A673 (cell line): ENCODE results near the gene CCDC83. TPM values are rescaled to one million over a fixed set of nuclear protein-coding genes. Genes with fewer than 3 reads are reported as not detected.

Experiments used
- BruUV-seq: library from RNA; stranded (reverse); fragments of 400-500 nt; replicated peaks from 2 replicates; lab custom pipeline; 2021; lab: Mats Ljungman, UMichigan
- CTCF ChIA-PET: fragments of 300-600 bp; sonication (Branson Sonifier 250); formaldehyde crosslinking; loops from one replicate; lab custom pipeline; 2022; ENCODE audit warnings: antibody characterized with exemption; lab: Charles Lee
- POLR2A ChIA-PET: fragments of 300-600 bp; sonication (Branson Sonifier 250); formaldehyde crosslinking; loops from one replicate; lab custom pipeline; 2022; ENCODE audit warnings: antibody characterized with exemption; ENCODE audit not compliant: low non-redundant PET; lab: Charles Lee
- DNase-seq: peaks from one replicate; pipeline ENCODE4 v3.0.0-alpha.2; 2015; ENCODE audit warnings: low spot score
- H3K27ac ChIP-seq: fragments of 200-600 bp; sonication (generic); 2 replicates; pipeline ENCODE4 v1.5.1; 2016; ENCODE audit warnings: mixed run types, low read depth, mild to moderate bottlenecking, mixed read lengths, antibody characterized with exemption, low read length; ENCODE audit not compliant: poor library complexity, severe bottlenecking
- H3K27me3 ChIP-seq: fragments of 200-600 bp; sonication (generic); replicated peaks from 2 replicates; pipeline ENCODE4 v1.6.1; 2017; ENCODE audit warnings: mixed run types, low read depth, mild to moderate bottlenecking, mixed read lengths, antibody characterized with exemption, low read length; ENCODE audit not compliant: insufficient read depth, poor library complexity
- H3K36me3 ChIP-seq: fragments of 200-600 bp; sonication (generic); 2 replicates; pipeline ENCODE4 v1.6.1; 2016; ENCODE audit warnings: mixed run types, mild to moderate bottlenecking, mixed read lengths, antibody characterized with exemption, low read length; ENCODE audit not compliant: insufficient read depth, poor library complexity, severe bottlenecking
- H3K4me1 ChIP-seq: fragments of 200-600 bp; sonication (generic); 2 replicates; pipeline ENCODE4 v1.6.1; 2017; ENCODE audit warnings: mixed run types, mild to moderate bottlenecking, mixed read lengths, antibody characterized with exemption, low read length; ENCODE audit not compliant: insufficient read depth, poor library complexity, severe bottlenecking
- H3K4me3 ChIP-seq: fragments of 200-600 bp; sonication (generic); 2 replicates; pipeline ENCODE4 v1.5.1; 2016; ENCODE audit warnings: low read depth, mixed run types, mild to moderate bottlenecking, mixed read lengths, low read length; ENCODE audit not compliant: poor library complexity, severe bottlenecking
- H3K9me3 ChIP-seq: fragments of 200-600 bp; sonication (generic); 2 replicates; pipeline ENCODE4 v1.6.1; 2016; ENCODE audit warnings: mixed run types, low read depth, mild to moderate bottlenecking, mixed read lengths, antibody characterized with exemption, low read length; ENCODE audit not compliant: poor library complexity, severe bottlenecking
- CTCF ChIP-seq: fragments of 300-800, 200-600 bp; sonication (generic); conservative IDR thresholded peaks from 2 replicates; pipeline ENCODE4 v1.5.1; 2017; ENCODE audit warnings: low read depth, mild to moderate bottlenecking, antibody characterized with exemption, low read length, moderate library complexity, mixed read lengths
- EZH2 ChIP-seq: fragments of 200-600 bp; sonication (generic); IDR thresholded peaks from 2 replicates; pipeline ENCODE4 v1.6.1; 2017; ENCODE audit warnings: borderline replicate concordance, low read depth, mild to moderate bottlenecking, mixed read lengths, antibody characterized with exemption, low read length; ENCODE audit not compliant: poor library complexity, severe bottlenecking
- intact Hi-C: fragments of 100-400 bp; cut with micrococcal nuclease; formaldehyde crosslinking; loops from one replicate; pipeline ENCODE4 v1.10.0; 2022; ENCODE audit not compliant: unreplicated experiment
- total RNA-seq: library from RNA; stranded (reverse); gene quantifications from 2 replicates; pipeline ENCODE4 v1.2.3, GENCODE V29; 2021

Gene CCDC83
- total RNA-seq, 1 experiment from 2014 or later, result not detected

DNA sequence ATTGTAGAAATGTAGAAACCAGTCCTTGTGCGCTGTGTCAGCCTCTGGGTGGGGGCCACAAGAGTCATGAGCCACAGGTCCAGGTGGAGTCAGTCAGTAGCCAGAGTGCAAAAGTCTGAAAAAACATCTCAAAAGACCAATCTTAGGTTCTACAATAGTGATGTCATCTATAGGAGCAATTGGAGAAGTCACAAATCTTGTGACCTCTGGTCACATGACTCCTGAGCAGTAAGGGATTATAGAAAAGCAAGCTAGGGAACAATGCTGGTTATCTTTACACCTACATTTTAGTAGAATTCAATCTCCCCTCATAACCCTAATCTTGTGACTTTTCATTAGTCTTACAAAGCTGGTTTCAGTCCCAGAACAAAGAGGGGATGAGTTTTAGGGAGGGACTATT is 82.7 kb downstream of the CCDC83 start:
- Histone ChIP-seq H3K4me1 (no peaks in the 10 kb centered on the region), H3K4me3 (no peak overlapping the region), H3K27ac (no peak overlapping the region), H3K27me3 (no peaks in the 10 kb centered on the region), H3K9me3 (no peaks in the 10 kb centered on the region), H3K36me3 (no peaks in the 10 kb centered on the region)
- ChIA-PET CTCF (no interaction called here), POLR2A (no interaction called here)
- intact Hi-C loops, result no loop called here
- DNase-seq, result no peak
- BruUV-seq, result no TSS peak
- TF ChIP-seq CTCF (no peak), EZH2 (no peak)

GRCh38 chr11:85939099-85940015 is 84.2 kb downstream of the CCDC83 start:
- intact Hi-C loops, result loop anchor here (2.0 kb wide), 2 partner anchors 257 to 879 kb away; no protein-coding TSS in a partner anchor
- DNase-seq, result no peak
- Histone ChIP-seq H3K36me3 (no peaks in the 10 kb centered on the region), H3K9me3 (no peaks in the 10 kb centered on the region), H3K4me3 (no peak overlapping the region), H3K4me1 (no peaks in the 10 kb centered on the region), H3K27ac (no peak overlapping the region), H3K27me3 (no peaks in the 10 kb centered on the region)
- TF ChIP-seq EZH2, result no peak
- no peak for TF ChIP-seq CTCF
- no TSS peak for BruUV-seq
- ChIA-PET POLR2A (interaction anchor here (0.6 kb wide), 1 partner anchor 40 kb away, joined by 5 read pairs; no protein-coding TSS in a partner anchor), CTCF (interaction anchor here (0.6 to 1.0 kb wide), 3 partner anchors 151 to 351 kb away, joined by 3 to 5 read pairs (median 4); no protein-coding TSS in a partner anchor)

DNA sequence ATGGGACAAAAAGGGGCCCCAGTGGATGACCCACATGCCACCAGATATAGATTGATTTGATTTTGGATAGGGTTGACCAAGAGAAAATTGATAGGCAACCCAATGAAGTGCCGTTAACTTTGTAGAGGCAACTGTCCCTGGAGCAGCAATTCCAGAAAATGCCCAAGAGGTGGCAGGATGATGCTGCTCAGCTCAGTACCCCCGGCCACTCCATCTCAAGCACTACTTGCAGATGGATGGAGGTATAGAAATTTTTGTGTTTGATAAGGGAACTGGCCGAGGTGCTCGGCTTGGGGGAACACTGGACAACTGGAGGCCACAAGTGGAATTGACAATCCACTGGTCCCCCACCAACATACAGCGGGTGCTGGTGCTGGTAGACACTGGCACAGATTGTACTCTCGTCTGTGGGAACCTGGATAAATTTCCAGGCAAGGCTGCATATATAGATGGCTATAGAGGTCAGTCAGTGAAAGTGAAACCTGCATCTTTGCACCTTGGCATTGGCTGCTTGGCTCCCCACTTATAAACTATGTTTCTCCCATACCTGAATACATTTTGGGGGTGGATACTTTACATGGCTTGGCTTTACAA is 86.3 kb downstream of the CCDC83 start:
- intact Hi-C loops, result loop anchor here (1.0 to 2.0 kb wide), 4 partner anchors 255 to 877 kb away; no protein-coding TSS in a partner anchor
- Histone ChIP-seq H3K4me3 (no peak overlapping the region), H3K27ac (no peak overlapping the region), H3K4me1 (no peaks in the 10 kb centered on the region), H3K9me3 (no peaks in the 10 kb centered on the region), H3K36me3 (no peaks in the 10 kb centered on the region), H3K27me3 (no peaks in the 10 kb centered on the region)
- DNase-seq, result peak; percentile 82
- CTCF ChIA-PET, result interaction anchor here (0.7 kb wide), 1 partner anchor 252 kb away, joined by 3 read pairs; no protein-coding TSS in a partner anchor
- POLR2A ChIA-PET, result no interaction called here
- BruUV-seq, result no TSS peak
- TF ChIP-seq CTCF, result peak; percentile 84
- TF ChIP-seq EZH2, result no peak
